ENCODE results near the gene GSKIP. TPM values are rescaled to one million over a fixed set of nuclear protein-coding genes. Genes with fewer than 3 reads are reported as not detected.

GSKIP gene
- total RNA-seq, 4 donors from 2014 or later, result 11.0 to 58.3 (median 23.0) TPM

- Histone ChIP-seq H3K27ac (no peak overlapping the region), H3K27me3 (peaks cover 10% of the 10 kb centered on the region), H3K4me3 (no peak overlapping the region), H3K36me3 (no peaks in the 10 kb centered on the region), H3K9me3 (no peaks in the 10 kb centered on the region), H3K4me1 (no peaks in the 10 kb centered on the region)
- TF ChIP-seq POLR2AphosphoS5 (IDR thresholded peaks at IDR 0.05) (no peak), POLR2A (IDR thresholded peaks at IDR 0.05) (no peak), EP300 (IDR thresholded peaks at IDR 0.05) (no peak)
- TF ChIP-seq, protein P1, sequence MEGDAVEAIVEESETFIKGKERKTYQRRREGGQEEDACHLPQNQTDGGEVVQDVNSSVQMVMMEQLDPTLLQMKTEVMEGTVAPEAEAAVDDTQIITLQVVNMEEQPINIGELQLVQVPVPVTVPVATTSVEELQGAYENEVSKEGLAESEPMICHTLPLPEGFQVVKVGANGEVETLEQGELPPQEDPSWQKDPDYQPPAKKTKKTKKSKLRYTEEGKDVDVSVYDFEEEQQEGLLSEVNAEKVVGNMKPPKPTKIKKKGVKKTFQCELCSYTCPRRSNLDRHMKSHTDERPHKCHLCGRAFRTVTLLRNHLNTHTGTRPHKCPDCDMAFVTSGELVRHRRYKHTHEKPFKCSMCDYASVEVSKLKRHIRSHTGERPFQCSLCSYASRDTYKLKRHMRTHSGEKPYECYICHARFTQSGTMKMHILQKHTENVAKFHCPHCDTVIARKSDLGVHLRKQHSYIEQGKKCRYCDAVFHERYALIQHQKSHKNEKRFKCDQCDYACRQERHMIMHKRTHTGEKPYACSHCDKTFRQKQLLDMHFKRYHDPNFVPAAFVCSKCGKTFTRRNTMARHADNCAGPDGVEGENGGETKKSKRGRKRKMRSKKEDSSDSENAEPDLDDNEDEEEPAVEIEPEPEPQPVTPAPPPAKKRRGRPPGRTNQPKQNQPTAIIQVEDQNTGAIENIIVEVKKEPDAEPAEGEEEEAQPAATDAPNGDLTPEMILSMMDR (IDR thresholded peaks at IDR 0.05), result no peak
- 62 to 63% methylated on average over 3 of the region's 3 CpGs for WGBS, 2 donors (ENCODE audit: low coverage in 1 of 2)
- ATAC-seq, result no peak
Measured at GRCh38 chr14:96403409-96403808, 40.1 kb downstream of the GSKIP start.

- TF ChIP-seq POLR2A (IDR thresholded peaks at IDR 0.05) (no peak), EP300 (IDR thresholded peaks at IDR 0.05) (no peak), POLR2AphosphoS5 (IDR thresholded peaks at IDR 0.05) (no peak)
- TF ChIP-seq, protein P1 (IDR thresholded peaks at IDR 0.05), result no peak
- Histone ChIP-seq H3K27ac (no peak overlapping the region), H3K9me3 (no peaks in the 10 kb centered on the region), H3K4me3 (no peak overlapping the region), H3K4me1 (no peaks in the 10 kb centered on the region), H3K27me3 (peaks cover under 1% of the 10 kb centered on the region), H3K36me3 (no peaks in the 10 kb centered on the region)
- no peak for ATAC-seq
- WGBS, 2 donors (ENCODE audit: low coverage in 1 of 2), result 33 to 40% methylated on average over 1 of the region's 1 CpG
Measured at GRCh38 chr14:96405677-96406076, 42.4 kb downstream of the GSKIP start.

GRCh38 chr14:96407935-96408570, 44.7 kb downstream of the GSKIP start:
- Histone ChIP-seq H3K4me1 (no peaks in the 10 kb centered on the region), H3K4me3 (no peak overlapping the region), H3K27me3 (no peaks in the 10 kb centered on the region), H3K36me3 (no peaks in the 10 kb centered on the region), H3K9me3 (no peaks in the 10 kb centered on the region), H3K27ac (no peak overlapping the region)
- TF ChIP-seq POLR2AphosphoS5 (IDR thresholded peaks at IDR 0.05) (no peak), EP300 (IDR thresholded peaks at IDR 0.05) (no peak), POLR2A (IDR thresholded peaks at IDR 0.05) (no peak)
- TF ChIP-seq, protein P1 (IDR thresholded peaks at IDR 0.05), result no peak
- WGBS, 2 donors (ENCODE audit: low coverage in 1 of 2), result 26 to 65% methylated on average over 2 of the region's 3 CpGs
- no peak for ATAC-seq

GRCh38 chr14:96408608-96409007, 45.3 kb downstream of the GSKIP start:
- no peak for TF ChIP-seq POLR2A (IDR thresholded peaks at IDR 0.05)
- TF ChIP-seq EP300 (IDR thresholded peaks at IDR 0.05), result no peak
- TF ChIP-seq, protein P1 (IDR thresholded peaks at IDR 0.05), result no peak
- no peak for TF ChIP-seq POLR2AphosphoS5 (IDR thresholded peaks at IDR 0.05)
- WGBS, 2 donors (ENCODE audit: low coverage in 1 of 2), result 73 to 74% methylated on average over 9 to 12 of the region's 12 CpGs
- H3K27me3 ChIP-seq, result no peaks in the 10 kb centered on the region
- H3K36me3 ChIP-seq, result no peaks in the 10 kb centered on the region
- H3K4me1 ChIP-seq, result no peaks in the 10 kb centered on the region
- H3K27ac ChIP-seq, result no peak overlapping the region
- no peaks in the 10 kb centered on the region for H3K9me3 ChIP-seq
- ATAC-seq, result no peak
- H3K4me3 ChIP-seq, result no peak overlapping the region

GRCh38 chr14:96409701-96410100, 46.4 kb downstream of the GSKIP start:
- ATAC-seq, result no peak
- Histone ChIP-seq H3K4me3 (no peak overlapping the region), H3K27ac (no peak overlapping the region), H3K9me3 (no peaks in the 10 kb centered on the region), H3K4me1 (no peaks in the 10 kb centered on the region), H3K36me3 (no peaks in the 10 kb centered on the region), H3K27me3 (no peaks in the 10 kb centered on the region)
- TF ChIP-seq, protein P1 (IDR thresholded peaks at IDR 0.05), result no peak
- no peak for TF ChIP-seq EP300 (IDR thresholded peaks at IDR 0.05)
- no peak for TF ChIP-seq POLR2AphosphoS5 (IDR thresholded peaks at IDR 0.05)
- no peak for TF ChIP-seq POLR2A (IDR thresholded peaks at IDR 0.05)
- 86 to 93% methylated on average over 8 to 9 of the region's 9 CpGs for WGBS, 2 donors (ENCODE audit: low coverage in 1 of 2)
